Nucleus accumbens (tissue), 56 donors: ENCODE measurements around the gene SDR42E2.
"Not testable (repeated sequence)": the region's sequence is repeated elsewhere in the genome, so short reads cannot be mapped to it uniquely, and the experiment has no call there.

ENCODE experiments used
- DNase-seq, 56 donors: peaks; one replicate each; lab custom pipeline; 2025; lab: John Stamatoyannopoulos, UW

SDR42E2 gene

DNA sequence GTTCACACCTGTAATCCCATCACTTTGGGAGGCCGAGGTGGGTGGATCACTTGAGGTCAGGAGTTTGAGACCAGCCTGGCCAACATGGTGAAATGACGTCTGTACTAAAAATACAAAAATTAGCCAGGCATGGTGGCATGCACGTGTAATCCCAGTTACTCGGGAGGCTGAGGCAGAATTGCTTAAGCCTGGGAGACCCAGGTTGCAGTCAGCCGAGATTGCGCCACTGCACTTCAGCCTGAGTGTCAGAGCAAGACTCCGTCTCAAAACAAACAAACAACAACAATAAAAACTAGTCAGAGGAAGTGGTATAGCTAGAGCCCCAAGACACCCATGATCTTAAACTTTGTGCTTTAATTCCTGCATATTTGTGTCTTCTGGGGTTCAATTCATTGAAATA is 9.2 kb upstream of the SDR42E2 start:
- not testable (repeated sequence) for DNase-seq

GRCh38 chr16:22161401-22161800 is 905 bp upstream of the SDR42E2 start:
- no peak for DNase-seq

- no peak for DNase-seq
These were observed 327 bp downstream of the SDR42E2 start for GRCh38 chr16:22162656-22163009.

DNA sequence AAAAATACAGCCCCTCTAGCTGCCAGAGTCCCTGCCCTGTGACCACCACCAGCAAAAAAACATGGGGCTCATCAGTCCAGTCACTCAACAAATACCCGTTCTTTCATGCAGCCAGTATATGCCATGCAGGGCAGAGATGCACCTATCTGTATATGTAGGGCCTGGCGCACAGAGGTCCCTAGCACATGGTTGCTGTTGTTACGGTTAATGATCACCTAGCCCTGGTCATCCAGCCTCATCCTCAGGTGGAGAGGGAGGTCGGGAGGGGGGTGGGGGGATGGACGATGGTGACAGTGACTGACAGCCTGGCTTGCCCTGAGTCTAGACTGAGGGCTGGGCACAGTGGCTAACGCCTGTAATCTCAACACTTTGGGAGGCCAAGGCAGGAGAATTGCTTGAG is 1.5 kb downstream of the SDR42E2 start:
- DNase-seq: no peak

DNA sequence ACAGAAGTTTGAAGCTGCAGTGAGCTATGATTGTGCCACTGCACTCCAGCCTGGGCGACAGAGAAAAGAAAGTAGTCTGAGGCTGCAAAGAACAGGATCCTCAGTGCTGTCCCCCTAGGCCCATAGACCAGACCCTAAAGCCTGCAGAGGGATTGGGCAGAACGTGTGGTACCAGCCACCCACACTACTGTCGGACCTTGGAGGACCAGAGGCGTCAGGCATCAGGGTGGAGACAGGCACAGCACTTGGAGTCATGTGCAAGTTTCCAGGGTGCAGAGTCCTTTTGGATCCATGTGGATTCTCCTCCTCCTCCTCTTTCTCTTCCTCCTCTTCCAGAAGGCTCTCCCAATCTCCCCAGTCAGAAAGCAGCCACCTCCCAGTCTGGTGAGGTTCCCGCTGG is 2.2 kb downstream of the SDR42E2 start:
- no peak for DNase-seq

DNA sequence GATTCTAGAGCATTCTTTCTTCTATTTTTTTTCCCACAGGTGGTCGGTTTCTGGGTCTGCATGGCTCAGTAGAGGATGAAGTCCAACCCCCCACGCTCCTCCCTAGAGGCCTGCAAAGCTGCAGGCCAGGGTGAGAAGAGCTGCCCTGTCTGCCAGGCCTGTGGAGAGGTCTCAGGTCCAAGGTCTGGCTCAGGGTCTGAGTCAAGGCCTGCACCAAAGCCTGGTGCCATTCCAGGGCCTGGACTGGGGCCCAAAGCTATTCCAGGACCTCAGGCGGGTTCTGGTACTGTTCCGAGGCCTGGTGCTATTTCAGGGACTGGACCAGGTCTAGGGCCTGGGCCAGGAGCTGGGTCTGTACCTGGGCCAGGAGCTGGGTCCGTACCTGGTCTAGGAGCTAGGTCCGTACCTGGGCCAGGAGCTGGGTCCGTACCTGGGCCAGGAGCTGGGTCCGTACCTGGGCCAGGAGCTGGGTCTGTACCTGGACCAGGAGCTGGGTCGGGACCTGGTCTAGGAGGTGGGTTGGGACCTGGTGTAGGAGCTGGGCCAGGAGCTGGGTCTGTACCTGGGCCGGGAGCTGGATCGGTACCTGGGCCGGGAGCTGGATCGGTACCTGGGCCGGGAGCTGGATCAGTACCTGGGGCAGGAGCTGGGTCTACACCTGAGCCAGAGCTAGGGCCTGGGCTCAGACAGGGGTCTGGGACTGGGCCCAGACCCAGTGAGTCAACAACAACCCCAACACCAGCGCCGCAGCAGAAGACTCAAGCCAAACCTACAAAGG is 3.4 kb downstream of the SDR42E2 start:
- no peak for DNase-seq

- DNase-seq: no peak
These were observed 9.6 kb downstream of the SDR42E2 start for GRCh38 chr16:22171953-22172352.

DNA sequence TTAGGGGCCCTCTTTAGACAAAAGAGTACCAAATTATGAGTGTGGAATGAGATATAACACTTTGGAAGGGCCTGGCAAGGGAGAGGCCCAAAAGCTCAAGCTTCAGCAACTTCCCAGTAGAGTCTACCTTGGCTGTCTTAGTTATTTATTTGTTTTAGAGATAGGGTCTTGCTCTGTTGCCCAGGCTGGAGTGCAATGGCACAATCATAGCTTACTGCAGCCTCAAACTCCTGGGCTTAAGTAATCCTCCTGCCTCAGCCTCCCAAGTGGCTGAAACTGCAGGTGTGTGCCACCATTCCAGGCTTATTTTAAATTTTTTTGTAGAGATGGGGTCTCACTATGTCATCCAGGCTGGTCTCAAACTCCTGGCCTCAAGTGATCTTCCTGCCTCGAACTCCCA is 10.3 kb downstream of the SDR42E2 start:
- not testable (repeated sequence) for DNase-seq

DNA sequence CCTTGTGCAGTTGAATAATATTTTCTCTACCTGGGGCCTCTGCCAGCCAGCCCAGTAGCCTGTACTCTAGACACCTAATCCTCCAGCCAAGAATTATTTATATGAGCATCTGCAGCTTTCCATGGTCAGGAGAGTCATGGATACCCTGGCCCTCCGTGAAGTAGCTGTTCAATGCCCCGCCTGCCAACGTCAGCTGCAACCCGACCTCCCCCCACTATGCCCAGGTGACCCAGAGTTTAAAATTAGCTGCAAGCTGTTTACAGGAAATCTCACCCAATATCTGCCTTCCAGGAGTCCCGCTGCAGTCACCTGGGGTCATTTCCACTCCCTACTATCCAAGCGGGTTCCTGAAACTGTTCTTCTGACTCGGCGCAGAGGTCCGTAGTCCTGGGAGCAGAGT is 12.3 kb downstream of the SDR42E2 start:
- no peak for DNase-seq

DNA sequence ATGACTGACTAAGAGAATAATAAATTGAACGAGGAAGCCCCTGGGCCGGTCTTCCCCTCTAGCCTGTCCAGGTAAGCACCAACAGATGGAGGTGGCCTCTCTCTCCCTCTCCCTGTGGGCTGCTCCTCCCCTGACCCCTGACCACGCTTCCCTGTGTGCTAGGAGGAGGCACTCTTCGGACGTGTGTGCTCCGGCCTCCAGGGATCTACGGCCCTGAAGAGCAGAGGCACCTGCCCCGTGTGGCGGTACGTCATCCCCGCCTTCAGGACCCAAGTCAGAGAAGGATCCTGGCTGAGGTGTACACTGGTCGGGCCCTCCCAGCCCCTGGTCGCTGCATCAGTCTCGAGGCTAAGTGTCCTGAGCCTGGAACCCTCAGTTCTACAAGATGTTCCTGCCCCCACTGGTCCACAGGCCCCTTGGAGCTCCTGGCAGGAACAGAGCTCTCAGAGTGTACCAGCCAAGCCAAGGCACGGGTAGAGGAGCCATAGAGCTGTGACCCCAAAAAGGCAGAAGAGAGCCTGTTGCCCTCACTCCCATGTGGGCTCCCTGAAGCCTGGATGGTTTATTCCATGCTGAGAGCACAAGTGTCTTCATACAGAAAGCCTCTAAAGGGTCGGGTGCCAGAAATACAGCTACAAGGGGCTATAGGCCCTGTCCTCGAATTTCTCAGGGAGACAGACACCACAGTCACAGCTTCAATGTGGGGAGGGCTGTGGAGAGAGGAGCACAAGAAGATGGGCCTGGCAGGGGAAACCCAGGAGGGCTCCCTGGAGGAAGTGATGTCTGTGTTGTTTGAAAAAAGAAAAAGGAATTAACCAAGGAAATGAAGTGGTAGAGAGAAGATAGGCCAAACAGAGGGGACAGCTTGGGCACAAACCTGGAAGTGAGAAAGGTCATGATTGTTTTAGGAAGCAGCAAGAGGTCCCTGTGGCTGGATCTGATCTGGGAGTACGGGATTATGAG is 15.9 kb downstream of the SDR42E2 start:
- no peak for DNase-seq

DNA sequence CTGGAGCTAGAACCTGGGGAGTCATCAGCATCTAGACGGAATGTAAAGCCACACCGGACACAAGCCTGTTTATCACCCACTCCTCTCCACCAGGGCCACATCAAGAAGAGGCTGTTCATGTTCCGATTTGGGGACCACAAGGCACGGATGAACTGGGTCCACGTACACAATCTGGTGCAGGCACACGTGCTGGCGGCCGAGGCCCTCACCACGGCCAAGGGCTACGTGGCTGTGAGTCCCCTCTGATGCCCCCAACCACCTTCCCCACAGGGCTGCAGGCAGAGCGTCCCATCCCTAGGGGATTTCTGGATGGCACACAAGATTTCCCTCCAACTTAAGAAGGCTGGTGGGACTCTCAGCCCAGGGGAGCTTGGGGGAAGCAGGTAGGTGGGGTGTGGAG is 19.1 kb downstream of the SDR42E2 start:
- DNase-seq: no peak

- DNase-seq: no peak
These were observed 19.5 kb downstream of the SDR42E2 start for GRCh38 chr16:22181843-22182242.

DNA sequence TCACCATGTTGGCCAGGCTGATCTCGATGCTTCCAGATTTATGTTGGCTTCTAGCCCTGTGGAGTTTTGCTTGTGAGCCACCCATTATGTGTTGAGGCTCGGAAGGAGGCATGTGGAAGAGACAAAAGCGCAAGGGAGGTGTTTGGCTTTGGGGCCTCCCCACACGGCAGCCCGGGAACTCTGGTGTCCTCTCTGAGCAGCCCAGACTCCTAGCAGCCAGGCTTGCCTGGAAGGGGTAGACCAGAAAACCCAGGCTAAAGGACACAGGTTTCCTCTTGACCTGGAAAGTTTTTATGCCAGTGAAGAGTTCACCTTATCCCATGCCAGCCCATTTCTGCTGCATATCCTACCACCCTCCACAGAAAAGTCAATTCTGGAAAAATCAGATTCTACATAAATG is 21.0 kb downstream of the SDR42E2 start:
- no peak for DNase-seq

DNA sequence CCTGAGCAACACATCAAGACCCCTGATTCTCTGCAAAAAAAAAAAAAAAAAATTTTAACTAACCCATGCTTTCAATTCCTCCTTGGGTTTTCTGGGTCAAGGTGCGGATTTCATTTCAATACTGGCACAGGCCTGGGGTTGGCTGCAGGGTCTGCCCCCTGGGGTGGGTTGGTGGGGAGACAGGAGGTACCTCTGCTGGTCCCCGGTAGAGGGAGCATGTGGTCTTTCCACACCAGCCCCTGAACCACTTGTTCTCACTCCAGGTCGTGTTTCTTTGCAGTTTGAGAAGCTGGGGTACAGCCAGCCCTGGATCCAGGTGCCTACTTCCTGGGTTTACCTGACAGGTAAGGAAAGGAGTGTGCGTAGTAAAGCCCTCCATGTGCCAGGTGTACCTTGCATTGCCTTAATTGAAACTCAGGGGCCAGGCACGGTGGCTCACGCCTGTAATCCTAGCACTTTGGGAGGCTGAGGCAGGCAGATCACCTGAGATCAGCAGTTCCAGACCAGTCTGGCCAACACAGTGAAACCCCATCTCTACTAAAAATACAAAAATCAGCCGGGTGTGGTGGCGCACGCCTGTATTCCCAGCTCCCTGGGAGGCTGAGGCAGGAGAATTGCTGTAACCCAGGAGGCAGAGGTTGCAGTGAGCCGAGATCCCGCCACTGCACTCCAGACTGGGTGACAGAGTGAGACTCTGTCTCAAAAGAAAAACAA is 21.8 kb downstream of the SDR42E2 start:
- DNase-seq: no peak

DNA sequence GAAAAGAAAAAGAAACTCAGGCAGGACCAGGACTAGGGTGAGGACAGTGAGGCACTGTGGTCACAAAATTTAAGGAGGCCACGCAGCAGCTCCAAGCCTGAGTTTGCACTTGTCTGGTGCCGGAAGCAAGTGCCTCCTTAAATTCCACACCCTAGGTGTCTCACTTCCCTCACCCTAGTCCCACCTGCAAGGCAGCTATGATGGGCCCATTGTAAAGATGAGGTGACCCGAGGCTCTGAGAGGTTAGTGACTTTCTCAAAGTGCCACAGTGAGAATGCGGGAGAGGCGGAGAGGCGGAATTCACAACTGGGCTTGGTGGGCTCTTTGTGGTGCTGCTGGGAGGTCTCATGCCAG is 22.3 kb downstream of the SDR42E2 start:
- DNase-seq: no peak

DNA sequence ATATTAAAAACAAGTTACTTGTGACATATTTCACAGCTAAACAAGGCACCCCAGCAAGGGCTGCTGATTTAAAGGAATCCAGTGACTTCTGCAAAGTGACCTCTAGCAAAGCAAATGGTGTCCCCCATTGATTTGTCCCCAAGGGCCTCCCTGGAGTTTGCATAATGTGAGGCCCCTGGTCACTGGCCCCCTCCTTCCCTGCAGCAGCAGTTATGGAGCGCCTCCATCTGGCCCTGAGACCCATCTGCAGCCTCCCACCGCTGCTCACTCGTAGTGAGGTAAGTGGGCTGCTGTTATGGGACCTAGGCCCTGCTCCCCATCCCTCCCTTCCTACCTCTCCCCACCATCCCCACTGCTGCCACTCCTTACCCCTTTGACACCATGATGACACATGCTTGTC is 24.2 kb downstream of the SDR42E2 start:
- no peak for DNase-seq

- no peak for DNase-seq
These were observed 25.9 kb downstream of the SDR42E2 start for GRCh38 chr16:22188267-22188594.

GRCh38 chr16:22188595-22189442 is 26.5 kb downstream of the SDR42E2 start:
- peak in 47 of 56 donors; percentile 1 to 77 (median 31) for DNase-seq

GRCh38 chr16:22189473-22190080 is 27.3 kb downstream of the SDR42E2 start:
- peak in 12 of 56 donors; percentile 4 to 35 (median 20) for DNase-seq
